Liver (tissue), 9 donors: ENCODE results near the gene TMEM120A. TPM values are rescaled to one million over a fixed set of nuclear protein-coding genes. Genes with fewer than 3 reads are reported as not detected.

Experiments used
- DNase-seq: peaks from one replicate; pipeline ENCODE4 v3.0.0-alpha.2; 2017; ENCODE audit warnings: low spot score
- H3K27ac ChIP-seq, 2 donors: one replicate each; pipeline ENCODE4 v1.7.0; 2013; ENCODE audit warnings: inconsistent platforms in 2 of 2, low read length in 2 of 2, control low read depth in 1 of 2, low read depth in 1 of 2, mild to moderate bottlenecking in 1 of 2
- H3K27me3 ChIP-seq, 4 donors: one replicate each; pipeline versions ENCODE4 v1.6.1 to v1.7.0; 2013; ENCODE audit warnings: low read length in 3 of 4, inconsistent platforms in 1 of 4, mild to moderate bottlenecking in 1 of 4, moderate library complexity in 1 of 4; ENCODE audit not compliant: control insufficient read depth in 4 of 4, insufficient read depth in 4 of 4
- H3K36me3 ChIP-seq, 4 donors: one replicate each; pipeline versions ENCODE4 v1.6.1 to v1.7.0; 2013; ENCODE audit warnings: low read length in 3 of 4, mild to moderate bottlenecking in 3 of 4, low read depth in 1 of 4, moderate library complexity in 1 of 4; ENCODE audit not compliant: control insufficient read depth in 4 of 4, insufficient read depth in 3 of 4
- H3K4me1 ChIP-seq, 4 donors: one replicate each; pipeline versions ENCODE4 v1.6.1 to v1.7.0; 2013; ENCODE audit warnings: low read length in 3 of 4, mild to moderate bottlenecking in 3 of 4, moderate library complexity in 1 of 4; ENCODE audit not compliant: control insufficient read depth in 4 of 4, insufficient read depth in 4 of 4
- H3K4me3 ChIP-seq, 3 donors: one replicate each; pipeline versions ENCODE4 v1.6.1 to v1.7.0; 2013; ENCODE audit warnings: low read length in 3 of 3, control low read depth in 1 of 3, low read depth in 1 of 3, mild to moderate bottlenecking in 1 of 3
- H3K9ac ChIP-seq, 2 donors: one replicate each; pipeline ENCODE4 v1.7.0; 2013; ENCODE audit warnings: low read length in 2 of 2, mild to moderate bottlenecking in 2 of 2, moderate library complexity in 2 of 2, control low read depth in 1 of 2, low read depth in 1 of 2
- H3K9me3 ChIP-seq, 4 donors: one replicate each; pipeline versions ENCODE4 v1.6.1 to v1.7.0; 2013; ENCODE audit warnings: low read length in 3 of 4; ENCODE audit not compliant: control insufficient read depth in 4 of 4
- EGR1 ChIP-seq, 2 donors: IDR thresholded peaks; 2 replicates each; pipeline ENCODE4 v1.6.1; 2016 to 2018; ENCODE audit warnings: antibody characterized with exemption in 2 of 2, low read depth in 2 of 2
- FOXA1 ChIP-seq: IDR thresholded peaks from 2 replicates; pipeline ENCODE4 v1.6.1; 2016; ENCODE audit warnings: antibody characterized with exemption
- FOXA2 ChIP-seq: IDR thresholded peaks from 2 replicates; pipeline ENCODE4 v1.6.1; 2016; ENCODE audit warnings: antibody characterized with exemption
- GABPA ChIP-seq, 2 donors: IDR thresholded peaks in 1 of 2; conservative IDR thresholded peaks in 1 of 2; 2 replicates each; pipeline ENCODE4 v1.6.1; 2016; ENCODE audit warnings: antibody characterized with exemption in 2 of 2, mild to moderate bottlenecking in 1 of 2, moderate library complexity in 1 of 2
- HNF4A ChIP-seq, 2 donors: conservative IDR thresholded peaks; 2 replicates each; pipeline ENCODE4 v1.6.1; 2016; ENCODE audit warnings: antibody characterized with exemption in 2 of 2, mild to moderate bottlenecking in 2 of 2
- HNF4G ChIP-seq: IDR thresholded peaks from 2 replicates; pipeline ENCODE4 v1.6.1; 2016; ENCODE audit warnings: antibody characterized with exemption
- NR2F2 ChIP-seq: IDR thresholded peaks from 2 replicates; pipeline ENCODE4 v1.6.1; 2016; ENCODE audit warnings: antibody characterized with exemption
- RAD21 ChIP-seq, 2 donors: IDR thresholded peaks; 2 replicates each; pipeline ENCODE4 v1.6.1; 2016; ENCODE audit warnings: antibody characterized with exemption in 2 of 2, mild to moderate bottlenecking in 2 of 2
- REST ChIP-seq: IDR thresholded peaks from 2 replicates; pipeline ENCODE4 v1.6.1; 2016; ENCODE audit warnings: antibody characterized with exemption, mild to moderate bottlenecking
- RXRA ChIP-seq, 2 donors: IDR thresholded peaks; 2 replicates each; pipeline ENCODE4 v1.6.1; 2017 to 2018; ENCODE audit warnings: antibody characterized with exemption in 2 of 2, mild to moderate bottlenecking in 1 of 2
- SP1 ChIP-seq: IDR thresholded peaks from 2 replicates; pipeline ENCODE4 v1.6.1; 2018; ENCODE audit warnings: antibody characterized with exemption, mild to moderate bottlenecking
- YY1 ChIP-seq: IDR thresholded peaks from 2 replicates; pipeline ENCODE4 v1.6.1; 2016; ENCODE audit warnings: antibody characterized with exemption, mild to moderate bottlenecking
- WGBS: extraction: QIAGEN DNeasy Blood & Tissue Kit; methylation state at CpG from one replicate; pipeline ENCODE4 v1.1.7; 2013; 5-methylcytosine and 5-hydroxymethylcytosine counted together
- polyA plus RNA-seq, 2 donors: library from polyadenylated mRNA; stranded (reverse) in 1 of 2; unstranded in 1 of 2; fragments of 200-250 nt in 1 of 2; fragments of >200 nt in 1 of 2; fragmentation: Nextera tagmentation in 1 of 2; extraction: Ambion mirVana in 1 of 2; gene quantifications; one replicate each; pipeline versions ENCODE4 v1.2.1 to v1.2.3, GENCODE V29; 2013 to 2015
- total RNA-seq, 2 donors: library from RNA; depleted of rRNA; stranded (reverse); fragments of >200 nt; gene quantifications; one replicate each; pipeline ENCODE4 v1.2.3, GENCODE V29; 2014
- TF ChIP-seq, protein P1 (sequence below): IDR thresholded peaks from 2 replicates; pipeline ENCODE4 v1.6.1; 2016; ENCODE audit warnings: antibody characterized with exemption
- TF ChIP-seq, protein P2 (sequence below): IDR thresholded peaks from 2 replicates; pipeline ENCODE4 v1.6.1; 2016; ENCODE audit warnings: antibody characterized with exemption
- TF ChIP-seq, protein P3 (sequence below): IDR thresholded peaks from 2 replicates; pipeline ENCODE4 v1.6.1; 2016; ENCODE audit warnings: antibody characterized with exemption
- donor health status: healthy.
- donor health status: healthy.
- donor health status: healthy.
- donor health status: healthy.
- donor health status: healthy.

The TMEM120A gene
- total and polyA plus RNA-seq, 4 donors, result 18.7 to 73.9 (median 32.1) TPM

- 95% methylated on average over 20 of the region's 20 CpGs for WGBS
- no peak overlapping the region for H3K27ac ChIP-seq
- H3K27me3 ChIP-seq, result no peaks in the 10 kb centered on the region
- H3K36me3 ChIP-seq, result peaks cover 0 to 7% (median 2%) of the 10 kb centered on the region in 4 donors
- no peak for DNase-seq
- H3K9ac ChIP-seq, result no peak overlapping the region
- H3K4me3 ChIP-seq, result no peak overlapping the region
- no peak for TF ChIP-seq YY1
- TF ChIP-seq, protein P1, sequence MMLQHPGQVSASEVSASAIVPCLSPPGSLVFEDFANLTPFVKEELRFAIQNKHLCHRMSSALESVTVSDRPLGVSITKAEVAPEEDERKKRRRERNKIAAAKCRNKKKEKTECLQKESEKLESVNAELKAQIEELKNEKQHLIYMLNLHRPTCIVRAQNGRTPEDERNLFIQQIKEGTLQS, result no peak
- no peak for TF ChIP-seq RXRA (IDR thresholded peaks at IDR 0.05)
- TF ChIP-seq HNF4G, result no peak
- TF ChIP-seq NR2F2, result no peak
- TF ChIP-seq GABPA (IDR thresholded peaks at IDR 0.05 in 1 of 2, conservative IDR thresholded peaks at IDR 0.05 in 1 of 2), result no peak
- no peak for TF ChIP-seq SP1
- TF ChIP-seq FOXA1, result no peak
- no peak for TF ChIP-seq FOXA2
- no peak for TF ChIP-seq EGR1 (IDR thresholded peaks at IDR 0.05; ENCODE audit: low read depth in 2 of 2)
- TF ChIP-seq, protein P2, sequence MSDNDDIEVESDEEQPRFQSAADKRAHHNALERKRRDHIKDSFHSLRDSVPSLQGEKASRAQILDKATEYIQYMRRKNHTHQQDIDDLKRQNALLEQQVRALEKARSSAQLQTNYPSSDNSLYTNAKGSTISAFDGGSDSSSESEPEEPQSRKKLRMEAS, result no peak
- TF ChIP-seq REST, result no peak
- TF ChIP-seq, protein P3, sequence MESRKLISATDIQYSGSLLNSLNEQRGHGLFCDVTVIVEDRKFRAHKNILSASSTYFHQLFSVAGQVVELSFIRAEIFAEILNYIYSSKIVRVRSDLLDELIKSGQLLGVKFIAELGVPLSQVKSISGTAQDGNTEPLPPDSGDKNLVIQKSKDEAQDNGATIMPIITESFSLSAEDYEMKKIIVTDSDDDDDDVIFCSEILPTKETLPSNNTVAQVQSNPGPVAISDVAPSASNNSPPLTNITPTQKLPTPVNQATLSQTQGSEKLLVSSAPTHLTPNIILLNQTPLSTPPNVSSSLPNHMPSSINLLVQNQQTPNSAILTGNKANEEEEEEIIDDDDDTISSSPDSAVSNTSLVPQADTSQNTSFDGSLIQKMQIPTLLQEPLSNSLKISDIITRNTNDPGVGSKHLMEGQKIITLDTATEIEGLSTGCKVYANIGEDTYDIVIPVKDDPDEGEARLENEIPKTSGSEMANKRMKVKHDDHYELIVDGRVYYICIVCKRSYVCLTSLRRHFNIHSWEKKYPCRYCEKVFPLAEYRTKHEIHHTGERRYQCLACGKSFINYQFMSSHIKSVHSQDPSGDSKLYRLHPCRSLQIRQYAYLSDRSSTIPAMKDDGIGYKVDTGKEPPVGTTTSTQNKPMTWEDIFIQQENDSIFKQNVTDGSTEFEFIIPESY, result no peak
- TF ChIP-seq HNF4A (conservative IDR thresholded peaks at IDR 0.05), result no peak
- TF ChIP-seq RAD21 (IDR thresholded peaks at IDR 0.05), result no peak
- H3K9me3 ChIP-seq, result no peaks in the 10 kb centered on the region
- peaks cover 13 to 51% (median 27%) of the 10 kb centered on the region in 4 donors for H3K4me1 ChIP-seq
Observed at GRCh38 chr7:75992083-75992755, 2.2 kb downstream of the TMEM120A start.

GRCh38 chr7:75991531-75992082, 2.8 kb downstream of the TMEM120A start:
- H3K4me1 ChIP-seq, result peaks cover 13 to 51% (median 28%) of the 10 kb centered on the region in 4 donors
- no peak overlapping the region for H3K27ac ChIP-seq
- H3K9me3 ChIP-seq, result no peaks in the 10 kb centered on the region
- TF ChIP-seq, protein P2, result no peak
- TF ChIP-seq HNF4A (conservative IDR thresholded peaks at IDR 0.05) (no peak), EGR1 (IDR thresholded peaks at IDR 0.05; ENCODE audit: low read depth in 2 of 2) (no peak), YY1 (no peak), RXRA (IDR thresholded peaks at IDR 0.05) (no peak), SP1 (no peak), FOXA2 (no peak), NR2F2 (no peak), REST (no peak)
- TF ChIP-seq, protein P1, result no peak
- H3K4me3 ChIP-seq, result no peak overlapping the region
- no peaks in the 10 kb centered on the region for H3K27me3 ChIP-seq
- no peak overlapping the region for H3K9ac ChIP-seq
- no peak for DNase-seq
- peaks cover 0 to 13% (median 7%) of the 10 kb centered on the region in 4 donors for H3K36me3 ChIP-seq
- 94% methylated on average over 9 of the region's 9 CpGs for WGBS
